GM18517 (cell line): ENCODE results near the gene AK1.

Experiments used
- ATAC-seq: cut with Tn5 transposase; IDR thresholded peaks from one replicate; pipeline ENCODE4 v1.9.1; 2021; ENCODE audit warnings: mild to moderate bottlenecking, moderate library complexity; ENCODE audit not compliant: unreplicated experiment

The AK1 gene

DNA sequence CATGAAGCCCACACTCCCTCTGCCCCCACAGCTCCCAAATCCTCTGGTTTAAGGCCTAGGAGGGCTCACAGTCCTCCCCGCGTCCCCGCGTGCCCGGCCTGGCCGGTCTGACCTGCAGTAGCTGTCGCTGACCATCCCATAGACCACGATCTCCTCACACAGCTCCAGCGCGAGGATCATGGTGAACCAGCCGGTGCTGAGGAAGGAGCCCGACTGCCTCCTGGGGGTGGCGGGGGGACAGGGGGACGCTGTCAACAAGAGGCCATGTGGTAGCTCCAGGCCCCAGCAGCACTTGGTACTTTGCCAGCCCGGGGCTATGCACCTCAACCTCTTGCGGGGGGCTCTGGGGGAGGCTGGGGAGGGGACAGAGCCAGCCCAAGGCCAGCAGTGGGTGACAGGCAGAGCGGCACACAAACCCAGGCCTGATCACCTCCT lies 32.4 kb upstream of the AK1 start:
- ATAC-seq: no peak

DNA sequence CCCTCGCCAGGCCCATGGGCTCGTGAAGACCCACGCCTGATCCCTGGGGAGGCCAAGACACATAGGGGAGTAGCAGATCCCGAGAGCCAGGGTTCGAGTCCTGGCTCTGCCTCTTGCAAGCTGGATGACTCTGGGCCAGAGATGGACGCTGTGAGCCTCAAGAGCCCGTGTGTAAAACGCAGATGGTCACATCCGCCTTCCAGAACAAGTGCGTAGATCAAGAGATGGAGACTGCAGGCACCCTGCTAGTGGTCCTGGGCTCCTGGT lies 31.1 kb upstream of the AK1 start:
- no peak for ATAC-seq

DNA sequence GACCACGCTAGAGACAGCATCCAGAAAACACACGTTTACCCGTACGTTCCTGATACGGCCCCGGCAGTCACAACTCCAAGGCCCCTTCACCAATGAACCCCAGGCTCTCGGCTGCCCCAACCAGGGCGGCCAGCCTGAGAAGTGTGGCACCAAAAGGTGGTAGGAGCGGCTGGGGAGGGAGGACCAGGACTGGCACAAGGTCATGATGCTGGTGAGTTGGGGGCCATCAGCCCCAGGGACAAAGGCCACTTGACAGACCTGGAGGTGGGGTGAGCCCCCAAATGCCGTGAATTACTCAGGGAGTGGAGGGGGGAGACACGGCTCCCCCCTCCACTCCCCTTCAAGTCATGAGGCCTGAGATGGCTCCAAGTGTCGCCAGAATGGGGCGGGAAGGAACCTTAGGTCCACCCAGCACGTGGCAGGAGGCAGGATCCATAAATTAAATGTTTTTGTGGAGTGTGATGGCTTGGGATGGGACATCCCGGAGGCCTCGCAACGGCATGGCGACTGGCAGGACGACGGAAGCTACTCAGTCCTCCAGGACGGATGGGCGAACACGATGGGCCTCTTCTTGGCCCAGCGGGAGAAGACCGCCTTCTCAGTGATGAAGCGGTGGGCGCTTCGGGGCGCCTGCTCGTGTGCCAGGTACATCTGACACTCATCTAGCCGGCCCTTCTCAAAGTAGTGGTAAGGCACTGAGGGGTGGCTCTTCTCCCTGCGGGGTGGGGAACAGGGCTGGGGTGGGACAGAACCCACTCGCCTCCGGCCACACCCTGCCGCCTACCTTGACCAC lies 30.6 kb upstream of the AK1 start:
- ATAC-seq: no peak

DNA sequence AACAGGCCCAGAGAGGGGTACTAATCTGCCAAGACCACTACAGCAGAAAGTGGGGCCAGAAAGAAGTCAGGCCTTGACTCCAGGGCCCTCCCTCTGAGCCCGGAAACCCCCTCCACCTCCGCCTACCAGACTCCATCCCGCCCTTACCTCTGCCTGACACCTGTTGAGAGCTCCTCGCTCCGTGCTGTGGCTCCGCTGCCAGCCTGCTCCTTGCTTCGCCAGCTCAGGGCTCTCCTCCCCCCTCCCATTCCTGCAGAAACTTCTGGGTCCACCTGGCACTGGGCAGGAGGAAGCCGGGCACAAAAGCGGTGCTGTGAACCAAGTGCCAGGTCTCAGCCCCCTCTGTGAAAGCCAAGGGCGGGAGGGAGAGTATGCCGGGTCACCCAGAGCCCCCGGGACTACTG lies 28.3 kb upstream of the AK1 start:
- ATAC-seq: no peak

DNA sequence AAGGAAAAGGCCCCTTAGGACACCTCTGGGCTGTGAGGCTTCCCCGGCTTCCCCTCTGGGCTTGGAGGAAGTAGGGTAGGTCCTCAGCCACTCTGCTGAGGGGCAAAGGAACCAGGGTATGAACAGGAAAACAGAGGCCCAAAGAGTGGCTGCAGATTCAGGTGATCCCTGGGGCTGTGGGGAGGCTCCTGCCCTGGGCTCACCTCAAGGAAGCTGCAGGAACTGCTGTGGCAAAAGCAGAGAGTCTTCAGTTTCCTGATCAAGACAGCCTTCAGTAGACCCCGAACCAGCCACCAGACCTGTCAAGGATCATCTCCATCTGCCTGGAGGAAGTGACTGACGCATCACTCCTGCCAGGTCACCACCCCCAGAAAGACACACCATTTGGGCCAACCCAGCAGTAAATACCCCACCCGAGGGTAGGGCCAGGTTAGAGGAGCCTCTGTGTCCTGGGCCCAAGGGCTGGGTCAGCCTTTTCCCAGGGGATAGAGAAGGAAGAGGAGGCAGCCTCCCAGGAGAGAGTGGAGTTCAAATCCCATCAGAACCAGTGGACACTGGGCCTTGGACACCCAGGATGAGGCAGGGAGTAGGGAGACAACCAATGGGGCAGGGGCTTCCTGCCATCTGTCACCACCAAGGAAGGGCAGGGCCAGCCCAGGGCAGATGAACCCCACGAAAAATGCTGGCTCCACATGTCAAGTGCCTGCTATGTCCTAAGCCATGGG lies 27.7 kb upstream of the AK1 start:
- no peak for ATAC-seq

DNA sequence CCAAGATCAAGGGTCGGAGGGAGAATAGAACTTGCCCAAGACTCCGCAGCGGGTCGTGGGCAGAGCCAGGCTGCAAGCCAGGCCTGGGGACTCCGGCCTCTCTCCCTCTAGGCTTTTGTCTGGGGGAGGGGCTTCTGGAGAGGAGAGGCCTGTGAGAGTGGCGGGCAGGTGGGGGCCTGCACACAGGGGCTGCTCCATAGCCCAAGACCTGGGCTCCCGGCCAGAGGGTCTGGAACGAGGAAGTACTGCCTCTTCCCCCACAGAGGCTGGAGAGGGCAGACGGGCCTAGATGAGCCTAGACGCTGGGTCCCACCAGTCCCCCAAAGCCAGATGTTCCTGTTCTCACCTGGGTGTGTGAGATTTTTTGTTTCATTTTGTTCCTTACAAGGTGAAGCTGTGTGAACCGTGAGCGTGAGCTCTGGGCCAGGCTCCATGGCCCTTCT lies 27.1 kb upstream of the AK1 start:
- ATAC-seq: no peak

DNA sequence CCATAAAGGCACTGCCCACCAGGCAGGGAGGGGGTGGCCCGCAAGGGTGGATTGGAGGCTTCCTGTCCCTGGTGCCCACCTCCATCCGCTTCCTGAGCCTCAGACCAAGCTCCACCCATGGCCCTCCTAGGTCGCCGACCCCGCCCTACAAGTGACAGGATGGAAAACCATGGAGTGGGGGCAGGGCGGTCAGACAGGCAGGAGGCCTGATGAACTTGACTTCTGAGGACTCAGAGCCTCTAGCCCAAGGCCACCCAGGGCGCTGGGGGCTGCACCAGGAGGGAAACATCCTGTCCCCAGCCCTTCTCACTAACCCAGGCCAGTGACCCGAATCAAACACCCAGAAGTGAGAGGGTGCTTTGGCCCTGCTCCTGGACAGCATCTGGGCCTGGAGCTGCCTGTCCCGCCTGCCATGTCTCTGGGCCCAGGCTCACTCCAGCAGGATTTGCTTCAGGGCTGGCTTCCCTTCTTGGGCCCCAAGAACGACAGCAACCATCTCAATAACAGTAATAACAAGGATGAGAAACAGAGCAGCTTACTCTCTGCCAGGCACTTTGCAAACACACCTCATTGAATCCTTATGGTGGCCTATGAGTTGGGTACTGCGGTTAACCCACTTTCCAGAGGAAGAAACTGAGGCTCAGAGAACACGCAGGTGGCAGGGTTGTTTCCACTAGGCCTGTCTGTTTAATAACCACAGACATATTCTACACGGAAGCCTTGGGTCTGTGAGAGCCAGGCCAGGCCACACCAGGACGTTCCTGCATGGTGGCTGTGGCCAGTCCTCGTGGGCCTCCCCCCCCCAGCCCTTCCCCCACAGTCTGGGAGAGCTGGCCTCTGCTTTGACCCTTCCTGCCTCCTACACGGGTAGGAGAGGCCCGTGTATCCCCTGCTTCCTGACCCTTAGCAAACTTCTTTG lies 26.3 kb upstream of the AK1 start:
- no peak for ATAC-seq

DNA sequence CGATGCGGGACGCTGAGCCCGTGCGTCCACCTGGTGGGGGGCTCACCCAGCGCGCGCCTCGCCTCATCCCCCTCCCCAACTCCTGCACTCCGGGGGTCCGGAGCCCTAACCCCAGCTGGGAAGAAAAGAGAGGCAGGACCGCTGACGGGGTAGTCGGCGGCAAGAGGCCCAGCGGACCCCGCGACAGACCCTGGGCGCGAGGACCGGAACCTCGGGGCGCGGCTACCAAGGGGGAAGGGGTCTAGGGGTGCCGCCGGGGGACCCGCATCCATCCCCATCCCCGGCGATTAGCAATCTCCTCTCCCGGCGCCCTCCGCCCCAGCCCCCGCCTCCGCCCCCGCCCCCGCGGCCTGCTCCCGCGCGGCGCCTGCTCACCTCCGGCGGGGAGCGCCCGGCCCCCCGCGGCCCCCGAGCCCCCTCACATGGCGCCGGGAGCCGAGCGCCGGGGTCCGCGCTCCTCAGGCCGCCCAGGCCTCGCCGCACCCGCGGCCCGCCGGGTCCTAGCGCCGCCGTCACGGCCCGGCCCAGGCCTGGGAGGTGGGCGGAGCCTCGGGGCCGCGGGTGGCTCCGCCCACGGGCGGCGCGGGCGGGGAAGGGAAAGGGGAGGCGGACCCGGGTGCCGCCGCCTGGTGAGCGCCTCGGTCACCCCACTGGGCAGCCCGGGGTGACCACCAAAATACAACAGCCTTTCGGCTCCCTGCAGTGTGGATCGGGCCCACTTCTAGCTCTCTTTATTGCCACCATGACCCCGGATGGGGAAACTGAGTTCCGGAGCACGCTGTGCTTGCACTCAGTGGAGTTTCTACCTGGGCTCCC lies 21.9 kb upstream of the AK1 start, which contains the start of gene ST6GALNAC6:
Gene ST6GALNAC6, minus strand, starts transcription at position 476 of the 816 bp plus-strand sequence. CDS start 1,622 bp downstream, outside the sequence.
- ATAC-seq: no peak

DNA sequence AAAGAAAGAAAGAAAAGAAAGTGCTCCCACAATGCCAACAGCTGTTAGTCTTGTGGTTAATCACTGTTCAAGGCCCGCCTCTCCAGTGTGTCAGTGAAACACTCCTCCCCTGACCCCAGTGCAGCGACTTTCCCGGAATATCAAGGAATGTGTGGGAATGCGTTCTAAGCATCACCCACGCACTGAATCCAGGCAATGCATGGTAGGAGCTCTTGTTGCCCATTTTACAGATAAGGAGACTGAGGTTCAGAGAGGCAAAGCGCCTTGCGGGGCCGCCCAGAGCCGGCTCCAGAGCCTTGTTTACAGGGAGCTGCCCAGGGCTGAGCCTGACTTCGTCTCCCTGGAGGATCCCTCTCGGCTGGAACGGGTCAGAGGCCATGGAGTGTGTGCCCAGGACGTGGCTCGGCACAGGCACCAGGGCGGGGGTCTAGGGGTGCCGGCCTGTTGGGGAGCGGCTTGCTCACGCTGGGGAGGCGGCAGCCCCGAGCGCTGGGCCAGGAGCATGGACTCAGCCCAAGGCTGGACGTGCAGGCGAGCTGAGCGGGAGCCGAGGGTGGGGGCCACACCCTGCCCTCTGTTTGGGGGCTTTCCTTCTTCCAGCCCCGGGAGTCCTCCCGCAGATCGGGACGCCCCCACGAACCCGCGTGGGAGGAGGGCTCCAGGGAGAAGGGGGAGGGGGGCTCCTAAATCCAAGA lies 21.1 kb upstream of the AK1 start:
- no peak for ATAC-seq

DNA sequence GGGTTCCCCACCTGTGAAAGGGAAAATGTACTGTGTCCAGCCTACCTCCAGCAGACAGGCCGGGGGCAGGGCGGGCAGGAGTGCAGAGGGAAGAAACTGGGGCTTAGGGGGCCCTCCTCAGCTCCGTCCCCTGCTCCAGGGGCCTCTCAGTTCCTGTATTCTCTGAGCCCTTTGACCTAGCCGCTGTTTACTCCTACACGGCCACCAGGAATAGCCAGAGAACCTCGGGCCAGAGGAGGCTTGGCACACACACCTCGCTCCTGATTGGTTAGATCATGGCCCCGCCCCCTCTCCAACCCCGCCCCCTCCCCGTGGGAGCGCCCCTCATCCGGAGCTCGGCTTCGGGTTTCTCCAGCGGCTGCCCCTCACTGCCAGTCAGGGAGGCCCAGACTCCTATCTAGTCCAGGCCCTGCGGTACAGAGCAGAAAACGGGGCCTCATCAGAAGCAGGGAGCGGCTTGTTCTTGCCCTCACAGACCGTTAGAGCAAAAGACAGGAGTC lies 19.8 kb upstream of the AK1 start:
- no peak for ATAC-seq

DNA sequence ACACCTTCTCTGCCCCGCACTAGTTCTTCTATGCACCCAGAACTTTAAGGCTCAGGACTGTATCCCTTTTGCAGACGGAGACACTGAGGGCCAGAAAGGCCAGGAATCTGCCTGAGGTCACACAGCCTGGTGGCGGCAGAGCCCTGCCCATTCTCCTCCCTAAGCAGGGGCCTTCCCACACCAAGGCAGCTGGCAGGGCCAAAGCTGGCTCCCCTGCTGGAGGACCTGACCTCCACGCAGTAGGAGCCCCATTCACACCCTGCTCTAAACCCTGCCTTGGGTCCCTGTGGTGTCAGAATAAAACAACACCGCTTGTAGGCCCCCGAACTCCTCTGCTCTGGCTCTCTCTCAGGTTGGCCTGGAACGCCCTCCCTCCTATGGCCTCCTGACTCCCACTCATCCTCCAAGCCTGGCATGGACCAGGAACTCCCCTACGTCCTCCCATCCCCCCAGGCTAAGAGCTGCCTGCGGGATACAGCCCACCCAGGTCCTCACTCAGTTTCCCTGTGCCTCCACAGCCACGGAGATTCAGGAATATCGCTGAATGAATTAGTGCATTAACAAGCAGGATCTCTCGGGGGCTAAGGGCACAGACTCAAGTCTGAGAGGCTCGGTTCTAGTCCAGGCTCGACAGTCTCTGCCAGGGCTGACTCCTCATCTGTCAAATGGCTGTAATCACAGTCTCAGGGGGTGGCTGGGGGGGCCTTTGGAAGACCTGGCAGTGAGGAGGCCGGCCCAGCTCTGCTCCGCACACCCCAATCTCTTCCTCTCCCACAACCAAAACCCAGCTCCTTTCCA lies 19.1 kb upstream of the AK1 start:
- ATAC-seq: no peak

DNA sequence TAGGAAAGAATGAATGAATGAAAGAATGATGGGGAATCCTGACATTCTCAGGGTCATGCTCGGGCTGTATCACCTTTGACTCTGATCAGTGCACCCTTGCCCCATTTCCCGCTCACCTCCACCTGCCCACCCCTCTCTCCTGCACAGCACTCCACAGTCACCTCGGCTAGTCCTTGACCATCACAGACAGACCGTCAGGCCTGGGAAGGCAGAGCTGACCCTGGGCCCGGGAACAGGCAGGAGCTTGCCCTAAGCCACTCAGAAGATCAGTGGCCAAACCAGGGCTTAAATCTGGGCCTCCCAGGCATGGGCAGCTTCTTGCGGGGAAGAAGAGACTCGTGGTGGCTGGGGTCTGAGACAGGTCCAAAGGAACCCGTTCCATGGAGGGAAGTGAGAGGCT lies 18.3 kb upstream of the AK1 start:
- no peak for ATAC-seq

DNA sequence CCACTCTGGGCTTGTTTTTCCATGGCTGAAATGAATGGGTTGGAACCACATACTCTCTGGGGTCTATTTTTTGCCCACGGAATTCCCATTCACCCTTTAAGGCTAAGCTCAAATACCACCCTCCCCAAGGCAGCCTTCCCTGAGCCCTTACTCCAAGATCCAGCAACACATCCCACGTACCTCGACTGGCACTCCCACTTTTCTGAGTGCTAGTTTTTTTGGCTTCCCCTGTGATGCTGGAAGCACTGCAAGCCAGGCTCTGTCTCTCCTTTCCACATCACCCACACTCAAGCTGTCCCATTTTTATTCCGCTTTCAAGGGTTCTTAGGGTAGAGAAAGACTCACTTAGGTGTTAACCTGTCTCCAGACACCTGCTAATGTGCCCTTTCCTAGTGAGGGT lies 15.9 kb upstream of the AK1 start:
- no peak for ATAC-seq

DNA sequence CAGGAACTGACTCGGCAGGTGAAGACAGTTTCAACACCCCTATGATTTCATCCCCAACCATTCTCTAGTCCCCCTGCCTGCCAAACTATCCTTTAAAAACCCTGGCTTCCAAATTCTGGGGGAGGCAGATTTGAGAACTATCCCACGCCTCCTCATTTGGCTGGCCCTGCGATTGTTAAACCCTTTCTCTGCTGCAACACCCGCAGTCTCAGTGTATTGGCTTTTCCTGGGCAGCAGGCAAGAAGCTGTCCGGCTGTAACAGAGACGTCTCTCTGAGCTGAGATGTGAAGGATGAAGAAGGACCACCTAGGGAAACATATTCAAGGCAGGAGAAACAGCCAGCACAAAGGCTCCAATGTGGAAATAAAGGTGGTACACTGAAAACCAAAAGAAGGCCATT lies 15.4 kb upstream of the AK1 start:
- no peak for ATAC-seq

DNA sequence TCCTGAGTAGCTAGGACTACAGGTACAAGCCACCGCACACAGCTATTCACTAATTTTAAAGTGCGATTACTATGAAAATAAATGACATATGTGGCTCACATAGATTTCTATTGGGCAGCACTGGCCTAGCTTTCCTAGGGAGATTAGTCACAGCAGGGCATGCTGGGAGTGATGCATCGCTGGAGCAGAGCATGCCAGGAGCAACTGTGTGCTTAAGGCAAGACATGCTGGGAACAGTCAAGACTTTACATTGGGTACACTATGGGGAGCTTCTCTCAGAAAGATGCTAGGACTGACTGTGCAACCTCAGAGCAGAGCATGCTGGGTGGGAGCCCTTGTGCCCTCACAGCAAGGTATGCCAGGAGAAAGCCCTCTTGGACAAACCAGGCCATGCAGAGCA lies 12.6 kb upstream of the AK1 start:
- ATAC-seq: no peak

DNA sequence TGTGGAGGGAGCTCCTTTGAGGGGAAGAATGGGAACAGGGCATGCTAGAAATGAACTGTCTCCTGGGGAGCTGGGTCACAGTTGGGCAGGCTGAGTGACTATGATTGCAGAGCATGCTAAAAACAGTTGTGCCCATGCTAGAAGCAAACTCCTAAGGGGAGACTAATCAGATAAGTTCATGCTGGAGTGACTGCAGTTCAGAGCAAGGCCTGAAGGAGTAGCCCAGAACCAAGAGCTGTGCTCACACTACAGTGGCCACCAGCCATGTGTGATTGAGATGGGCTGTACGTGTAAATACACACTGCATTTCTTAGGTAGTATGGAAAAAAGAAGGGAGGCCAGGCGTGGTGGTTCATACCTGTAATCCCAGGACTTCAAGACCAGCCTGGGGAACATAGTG lies 10.3 kb upstream of the AK1 start:
- ATAC-seq: no peak

DNA sequence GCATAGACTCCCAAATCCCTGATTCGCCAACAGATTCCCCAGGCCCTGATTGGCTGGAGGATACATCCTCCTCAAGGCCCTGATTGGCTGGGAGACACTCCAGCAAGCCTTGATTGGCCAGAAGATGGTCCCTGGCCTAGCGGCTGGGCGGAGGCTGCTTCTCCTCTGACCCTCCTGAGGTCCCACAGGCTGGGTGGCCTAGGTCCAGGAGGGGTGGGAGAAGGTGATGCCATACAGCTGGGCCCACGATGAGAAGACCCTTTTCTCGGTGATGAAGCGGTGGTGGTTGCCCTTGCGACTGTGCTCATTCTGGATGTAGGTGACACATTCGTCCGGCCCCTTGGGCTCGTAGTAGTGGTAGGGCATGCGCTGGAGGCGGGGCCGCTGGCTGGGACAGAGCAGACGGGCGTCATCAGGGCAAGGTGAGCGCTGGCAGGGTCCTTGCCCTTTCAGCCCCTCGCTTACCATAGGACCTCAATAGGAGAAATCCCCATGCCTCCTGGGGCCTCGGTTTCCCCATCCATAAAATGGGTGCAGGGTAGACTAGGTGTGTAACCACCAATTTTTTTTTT lies 9.0 kb upstream of the AK1 start:
- no peak for ATAC-seq

DNA sequence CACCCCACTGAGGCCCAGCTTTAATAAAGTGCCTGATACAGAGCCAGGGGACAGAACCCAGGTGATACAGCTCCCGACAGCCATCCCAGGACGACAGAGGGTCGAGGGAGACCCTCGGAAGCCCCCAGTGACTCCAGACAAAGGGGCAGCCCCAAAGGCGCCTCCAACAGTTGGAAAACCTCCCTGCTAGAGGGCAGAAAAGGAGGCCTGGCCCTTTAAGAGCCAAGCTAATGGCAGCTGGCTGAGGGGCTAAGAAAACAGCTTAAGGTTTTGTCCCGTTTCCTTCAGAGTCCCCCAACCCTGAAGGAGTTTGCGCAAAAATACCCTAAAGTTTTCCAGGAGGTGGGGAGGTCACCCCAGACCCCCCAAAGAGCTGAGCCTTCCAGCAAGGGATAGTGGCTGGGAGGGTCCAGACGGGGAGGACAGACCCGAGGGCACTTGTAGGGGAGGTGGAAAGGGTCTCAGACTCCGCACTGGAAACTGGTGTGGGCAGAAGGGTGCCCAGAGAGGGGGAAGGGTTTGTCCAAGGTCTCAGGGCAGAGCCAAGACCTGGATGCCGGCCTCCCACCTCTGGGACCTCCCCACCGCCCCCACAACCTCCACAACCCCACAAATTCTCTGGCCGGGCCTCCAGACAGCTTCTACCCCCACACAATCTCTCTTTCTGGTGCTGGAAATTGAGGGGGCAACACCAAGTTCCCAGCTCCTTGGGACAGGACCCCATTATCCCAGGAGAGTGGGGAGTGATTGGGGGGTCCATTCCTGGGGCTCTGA lies 8.2 kb upstream of the AK1 start:
- ATAC-seq: no peak
